Stomach (tissue), 4 donors: Measurements from ENCODE around the gene TEAD1.

Source experiments
- EP300 ChIP-seq: sonication (generic); formaldehyde crosslinking; IDR thresholded peaks from one replicate; pipeline ENCODE4 v1.6.1; 2017; ENCODE audit warnings: antibody characterized with exemption
- POLR2A ChIP-seq, 4 donors: fragments of 450-650 bp; IDR thresholded peaks; one replicate each; pipeline ENCODE4 v1.6.1; 2016; ENCODE audit warnings: antibody characterized with exemption in 4 of 4, control low read depth in 2 of 4, mild to moderate bottlenecking in 1 of 4, moderate library complexity in 1 of 4
- POLR2AphosphoS5 ChIP-seq, 3 donors: sonication (generic); formaldehyde crosslinking; IDR thresholded peaks; one replicate each; pipeline ENCODE4 v1.6.1; 2016; ENCODE audit warnings: antibody characterized with exemption in 3 of 3
- TF ChIP-seq, protein P1 (sequence below), 7 experiments: fragments of 450-650 bp in 4 of 7; fragments of 200-600 bp in 3 of 7; sonication (generic) in 3 of 7; IDR thresholded peaks; one replicate each; pipeline ENCODE4 v1.5.1; 2016 to 2019; ENCODE audit warnings: antibody characterized with exemption in 7 of 7, control low read depth in 2 of 7, mild to moderate bottlenecking in 1 of 7

DNA sequence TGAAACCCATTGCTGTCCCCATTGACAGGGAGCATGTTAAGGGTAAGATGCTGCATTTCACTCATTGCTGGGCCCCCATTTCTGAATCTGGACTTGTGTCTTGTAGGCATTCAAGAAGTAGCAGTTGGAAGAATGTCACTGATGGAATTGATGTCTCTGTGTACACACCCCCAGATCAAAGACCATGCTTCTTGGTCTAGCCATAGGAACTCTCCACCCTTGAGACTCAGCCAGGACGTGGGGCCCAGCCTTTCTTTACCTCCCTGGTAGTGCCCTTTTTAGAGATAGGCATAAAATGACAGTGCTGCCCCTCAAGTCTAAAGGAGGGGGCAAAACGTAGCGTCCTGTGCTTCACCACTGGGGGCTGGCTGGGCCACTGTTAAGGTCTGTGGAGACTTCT lies 135.1 kb downstream of the TEAD1 start:
- TF ChIP-seq, protein P1, sequence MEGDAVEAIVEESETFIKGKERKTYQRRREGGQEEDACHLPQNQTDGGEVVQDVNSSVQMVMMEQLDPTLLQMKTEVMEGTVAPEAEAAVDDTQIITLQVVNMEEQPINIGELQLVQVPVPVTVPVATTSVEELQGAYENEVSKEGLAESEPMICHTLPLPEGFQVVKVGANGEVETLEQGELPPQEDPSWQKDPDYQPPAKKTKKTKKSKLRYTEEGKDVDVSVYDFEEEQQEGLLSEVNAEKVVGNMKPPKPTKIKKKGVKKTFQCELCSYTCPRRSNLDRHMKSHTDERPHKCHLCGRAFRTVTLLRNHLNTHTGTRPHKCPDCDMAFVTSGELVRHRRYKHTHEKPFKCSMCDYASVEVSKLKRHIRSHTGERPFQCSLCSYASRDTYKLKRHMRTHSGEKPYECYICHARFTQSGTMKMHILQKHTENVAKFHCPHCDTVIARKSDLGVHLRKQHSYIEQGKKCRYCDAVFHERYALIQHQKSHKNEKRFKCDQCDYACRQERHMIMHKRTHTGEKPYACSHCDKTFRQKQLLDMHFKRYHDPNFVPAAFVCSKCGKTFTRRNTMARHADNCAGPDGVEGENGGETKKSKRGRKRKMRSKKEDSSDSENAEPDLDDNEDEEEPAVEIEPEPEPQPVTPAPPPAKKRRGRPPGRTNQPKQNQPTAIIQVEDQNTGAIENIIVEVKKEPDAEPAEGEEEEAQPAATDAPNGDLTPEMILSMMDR (IDR thresholded peaks at IDR 0.05), result no peak
- TF ChIP-seq POLR2A (IDR thresholded peaks at IDR 0.05) (no peak), EP300 (no peak), POLR2AphosphoS5 (IDR thresholded peaks at IDR 0.05) (no peak)
